ENCODE measurements around the gene PDE11A.

DNA sequence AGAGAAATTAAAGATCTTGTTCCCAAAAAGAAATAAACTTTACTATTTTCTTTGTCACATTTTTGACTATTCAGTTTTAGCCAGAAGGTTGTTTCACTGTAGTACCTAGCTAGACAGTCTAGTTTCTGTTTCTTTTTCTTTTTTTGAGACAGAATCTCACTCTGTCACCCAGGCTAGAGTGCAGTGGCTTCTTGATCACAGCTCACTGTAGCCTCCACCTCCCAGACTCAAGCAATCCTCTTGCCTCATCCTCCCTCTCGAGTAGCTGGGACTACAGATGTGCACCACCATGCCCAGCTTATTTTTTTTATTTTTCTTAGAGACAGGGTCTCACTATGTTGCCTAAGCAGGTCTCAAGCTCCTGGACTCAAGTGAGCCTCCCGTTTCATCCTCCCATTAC lies 41.9 kb upstream of the PDE11A start:
- TF ChIP-seq, protein P1, sequence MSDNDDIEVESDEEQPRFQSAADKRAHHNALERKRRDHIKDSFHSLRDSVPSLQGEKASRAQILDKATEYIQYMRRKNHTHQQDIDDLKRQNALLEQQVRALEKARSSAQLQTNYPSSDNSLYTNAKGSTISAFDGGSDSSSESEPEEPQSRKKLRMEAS (IDR thresholded peaks at IDR 0.05): no peak
- TF ChIP-seq POLR2A (IDR thresholded peaks at IDR 0.05; ENCODE audit: insufficient read depth in 1 of 2, low read depth in 2 of 2, low read length in 2 of 2) (no peak), JDP2 (CRISPR knock-in tag; IDR thresholded peaks at IDR 0.05; ENCODE audit: borderline replicate concordance) (no peak), POLR2G (IDR thresholded peaks at IDR 0.05; ENCODE audit: low read depth, low read length) (no peak), ZNF574 (CRISPR knock-in tag; IDR thresholded peaks at IDR 0.05) (no peak), NR2F2 (IDR thresholded peaks at IDR 0.05; ENCODE audit: borderline replicate concordance, low read depth) (no peak), ZNF703 (CRISPR knock-in tag; IDR thresholded peaks at IDR 0.05; ENCODE audit: borderline replicate concordance) (no peak), CTCF (CRISPR knock-in tag; IDR thresholded peaks at IDR 0.05) (no peak), SAFB2 (CRISPR knock-in tag; IDR thresholded peaks at IDR 0.05; ENCODE audit: borderline replicate concordance, low read depth) (no peak), TCF12 (IDR thresholded peaks at IDR 0.05) (no peak), TCF12 (CRISPR knock-in tag; IDR thresholded peaks at IDR 0.05) (no peak)
- TF ChIP-seq, protein P2, sequence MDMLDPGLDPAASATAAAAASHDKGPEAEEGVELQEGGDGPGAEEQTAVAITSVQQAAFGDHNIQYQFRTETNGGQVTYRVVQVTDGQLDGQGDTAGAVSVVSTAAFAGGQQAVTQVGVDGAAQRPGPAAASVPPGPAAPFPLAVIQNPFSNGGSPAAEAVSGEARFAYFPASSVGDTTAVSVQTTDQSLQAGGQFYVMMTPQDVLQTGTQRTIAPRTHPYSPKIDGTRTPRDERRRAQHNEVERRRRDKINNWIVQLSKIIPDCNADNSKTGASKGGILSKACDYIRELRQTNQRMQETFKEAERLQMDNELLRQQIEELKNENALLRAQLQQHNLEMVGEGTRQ (IDR thresholded peaks at IDR 0.05; ENCODE audit: low read depth, low read length): no peak
- TF ChIP-seq, protein P2 (CRISPR knock-in tag; IDR thresholded peaks at IDR 0.05; ENCODE audit: borderline replicate concordance): no peak
